ENCODE results near the gene PIEZO2.

- TF ChIP-seq CTCF (optimal IDR thresholded peaks at IDR 0.05 in 1 of 3, IDR thresholded peaks at IDR 0.05 in 1 of 3, conservative IDR thresholded peaks at IDR 0.05 in 1 of 3; ENCODE audit: extremely low read depth in 1 of 3, insufficient read depth in 2 of 3, low read length in 3 of 3), result no peak
- no peak for TF ChIP-seq EZH2 (IDR thresholded peaks at IDR 0.05; ENCODE audit: low read length)
These were observed 390.1 kb downstream of the PIEZO2 start for GRCh38 chr18:10759241-10759640.

All from keratinocyte (primary cell).